GM18517 (cell line): ENCODE measurements around the gene TBCD.
"Not testable (repeated sequence)": the region's sequence is repeated elsewhere in the genome, so short reads cannot be mapped to it uniquely, and the experiment has no call there.

ENCODE experiments used
- ATAC-seq: cut with Tn5 transposase; IDR thresholded peaks from one replicate; pipeline ENCODE4 v1.9.1; 2021; ENCODE audit warnings: mild to moderate bottlenecking, moderate library complexity; ENCODE audit not compliant: unreplicated experiment

Gene TBCD

DNA sequence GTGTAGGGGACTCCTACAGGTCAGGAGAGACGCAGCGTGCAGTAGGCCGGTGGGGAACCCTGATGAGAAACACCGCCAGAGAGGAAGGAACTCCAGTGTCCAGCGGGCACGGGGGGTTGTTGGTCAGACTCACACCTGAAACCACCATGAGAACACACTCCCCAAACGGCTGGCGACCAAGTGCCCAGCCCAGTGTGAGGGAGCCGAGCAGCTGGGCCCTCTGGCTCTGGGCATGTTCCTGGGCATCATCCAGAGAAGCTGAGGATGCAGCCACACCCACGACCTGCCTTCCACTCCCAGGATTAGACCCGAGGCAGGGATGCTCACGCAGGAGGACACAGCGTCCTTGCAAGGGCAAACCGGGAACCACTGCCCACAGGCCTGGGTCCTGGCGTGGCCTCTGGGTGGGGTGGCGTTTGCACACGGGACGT lies 196.2 kb downstream of the TBCD start:
- ATAC-seq: no peak

GRCh38 chr17:82948957-82949356 lies 197.1 kb downstream of the TBCD start:
- ATAC-seq: no peak

- ATAC-seq: no peak
Observed at GRCh38 chr17:82949361-82949760, 197.5 kb downstream of the TBCD start.

GRCh38 chr17:82949984-82950383 lies 198.1 kb downstream of the TBCD start:
- ATAC-seq: no peak

GRCh38 chr17:82950525-82951102 lies 198.7 kb downstream of the TBCD start:
- ATAC-seq: no peak

- no peak for ATAC-seq
Observed at GRCh38 chr17:82952019-82952418, 200.2 kb downstream of the TBCD start.

DNA sequence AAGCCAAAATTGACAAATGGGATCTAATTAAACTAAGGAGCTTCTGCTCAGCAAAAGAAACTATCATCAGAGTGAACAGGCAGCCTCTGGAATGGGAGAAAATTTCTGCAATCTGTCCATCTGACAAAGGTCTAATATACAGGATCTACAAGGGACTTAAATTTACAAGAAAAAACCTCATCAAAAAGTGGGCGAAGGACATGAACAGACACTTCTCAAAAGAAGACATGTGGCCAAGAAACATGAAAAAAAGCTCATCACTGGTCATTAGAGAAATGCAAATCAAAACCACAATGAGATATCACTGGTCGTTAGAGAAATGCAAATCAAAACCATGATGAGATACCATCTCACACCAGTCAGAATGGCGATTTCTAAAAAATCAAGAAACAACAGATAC lies 203.2 kb downstream of the TBCD start:
- not testable (repeated sequence) for ATAC-seq

- not testable (repeated sequence) for ATAC-seq
Observed at GRCh38 chr17:82955627-82956026, 203.8 kb downstream of the TBCD start.

DNA sequence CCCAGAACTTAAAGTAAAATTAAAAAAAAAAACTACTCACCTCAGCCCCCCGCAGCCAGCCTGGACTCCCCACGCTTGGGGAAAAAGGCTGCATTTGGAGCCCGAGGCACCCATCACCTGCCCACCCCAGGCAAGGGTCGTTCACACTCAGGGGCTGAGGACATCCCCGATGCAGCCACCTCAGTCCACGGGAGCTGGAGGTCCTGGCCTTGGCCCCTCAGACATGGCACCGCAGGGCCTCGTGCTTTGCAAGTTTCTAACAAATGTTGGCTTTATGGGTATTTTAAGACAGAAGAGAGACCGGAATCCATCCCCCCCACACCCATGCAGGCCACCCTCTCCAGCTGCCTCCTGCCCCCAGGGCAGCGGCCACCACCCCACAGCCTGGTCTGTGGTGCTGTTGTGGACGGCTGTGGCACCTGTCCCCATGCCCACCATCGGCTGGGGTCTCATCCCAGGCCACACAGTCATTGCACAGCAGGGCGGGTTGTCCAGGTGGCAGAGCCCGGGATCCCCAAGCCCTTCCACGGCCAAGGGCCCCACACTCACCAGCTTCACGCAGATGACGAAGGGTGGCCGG lies 204.4 kb downstream of the TBCD start:
- ATAC-seq: no peak

- no peak for ATAC-seq
Observed at GRCh38 chr17:82956726-82957468, 205.0 kb downstream of the TBCD start.

DNA sequence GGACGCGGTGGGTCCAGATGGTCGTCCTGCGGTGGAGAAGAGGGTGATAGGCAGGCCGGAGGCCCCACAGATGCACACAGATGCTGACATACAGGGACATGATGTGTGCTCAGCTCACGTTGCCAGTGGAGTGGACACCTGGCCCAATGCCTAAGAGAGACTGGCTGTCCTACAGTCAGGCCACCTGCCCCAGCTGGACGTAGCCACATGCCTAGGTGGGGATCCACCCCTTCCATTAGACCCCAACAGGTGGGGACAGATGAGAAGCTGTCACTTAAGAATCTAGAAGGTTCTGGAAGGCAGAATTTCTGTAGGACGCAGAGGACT lies 205.6 kb downstream of the TBCD start:
- no peak for ATAC-seq

DNA sequence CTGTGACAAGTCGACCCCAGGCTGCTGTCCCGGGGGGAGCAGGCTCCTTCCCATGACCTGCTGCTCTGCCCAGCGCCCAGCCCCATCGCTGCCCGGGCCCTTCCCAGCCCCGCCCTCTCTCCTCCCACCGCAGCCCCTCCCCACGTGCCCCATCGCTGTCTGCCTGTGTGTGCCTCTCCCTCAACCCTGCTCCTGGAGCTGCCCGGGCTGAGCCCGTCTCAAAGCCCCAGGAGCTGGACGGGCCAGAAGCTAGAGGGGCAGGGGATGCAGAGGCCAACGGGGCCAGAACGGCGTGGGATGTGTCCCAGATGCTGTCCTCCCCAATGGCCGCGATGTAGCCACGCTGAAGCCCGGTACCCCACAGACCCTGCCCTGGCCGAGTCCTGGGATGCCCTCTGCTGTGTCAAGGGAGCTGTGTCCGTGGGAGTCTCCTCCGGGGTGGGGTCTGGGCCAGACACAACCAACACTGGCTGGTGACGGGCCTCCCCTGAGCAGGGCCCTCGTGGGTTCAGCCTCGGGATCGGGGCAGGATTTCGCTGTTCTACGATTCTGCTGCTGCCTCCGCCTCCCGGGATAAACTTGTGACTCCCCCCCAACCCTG lies 206.2 kb downstream of the TBCD start:
- no peak for ATAC-seq

DNA sequence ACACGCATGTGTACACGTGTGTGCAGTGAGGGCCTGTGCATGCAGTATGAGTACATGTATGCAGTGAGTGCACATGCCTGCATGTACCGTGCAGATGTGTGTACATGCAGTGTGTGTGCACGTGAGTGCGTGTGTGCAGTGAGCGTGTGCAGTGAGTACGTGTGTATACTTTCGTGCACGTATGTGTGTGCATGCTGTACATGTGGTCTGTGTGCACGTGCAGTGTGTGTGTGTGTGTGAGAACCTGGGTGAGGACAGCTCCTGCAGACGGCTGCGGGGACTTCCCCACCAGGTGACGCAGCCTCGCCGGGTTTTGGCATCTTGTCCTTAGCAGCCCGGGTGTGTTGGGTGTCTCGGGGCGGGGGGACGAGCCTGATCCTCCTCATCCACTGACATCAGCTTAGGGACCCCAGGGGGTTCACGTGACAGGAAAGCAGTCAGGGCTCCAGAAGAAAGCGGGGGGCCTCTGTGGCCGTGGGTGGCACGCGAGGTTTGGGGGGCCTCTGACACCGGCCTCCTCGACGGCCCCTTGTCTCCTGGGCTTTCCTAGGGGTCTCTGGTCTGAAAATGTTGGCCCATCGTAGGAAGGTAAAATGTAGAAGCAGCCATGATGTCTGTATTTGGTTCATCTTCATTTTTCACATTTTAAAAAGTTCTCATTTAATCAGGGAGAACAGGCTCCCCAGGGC lies 207.5 kb downstream of the TBCD start:
- no peak for ATAC-seq

- ATAC-seq: no peak
Observed at GRCh38 chr17:82959990-82960418, 208.1 kb downstream of the TBCD start.

DNA sequence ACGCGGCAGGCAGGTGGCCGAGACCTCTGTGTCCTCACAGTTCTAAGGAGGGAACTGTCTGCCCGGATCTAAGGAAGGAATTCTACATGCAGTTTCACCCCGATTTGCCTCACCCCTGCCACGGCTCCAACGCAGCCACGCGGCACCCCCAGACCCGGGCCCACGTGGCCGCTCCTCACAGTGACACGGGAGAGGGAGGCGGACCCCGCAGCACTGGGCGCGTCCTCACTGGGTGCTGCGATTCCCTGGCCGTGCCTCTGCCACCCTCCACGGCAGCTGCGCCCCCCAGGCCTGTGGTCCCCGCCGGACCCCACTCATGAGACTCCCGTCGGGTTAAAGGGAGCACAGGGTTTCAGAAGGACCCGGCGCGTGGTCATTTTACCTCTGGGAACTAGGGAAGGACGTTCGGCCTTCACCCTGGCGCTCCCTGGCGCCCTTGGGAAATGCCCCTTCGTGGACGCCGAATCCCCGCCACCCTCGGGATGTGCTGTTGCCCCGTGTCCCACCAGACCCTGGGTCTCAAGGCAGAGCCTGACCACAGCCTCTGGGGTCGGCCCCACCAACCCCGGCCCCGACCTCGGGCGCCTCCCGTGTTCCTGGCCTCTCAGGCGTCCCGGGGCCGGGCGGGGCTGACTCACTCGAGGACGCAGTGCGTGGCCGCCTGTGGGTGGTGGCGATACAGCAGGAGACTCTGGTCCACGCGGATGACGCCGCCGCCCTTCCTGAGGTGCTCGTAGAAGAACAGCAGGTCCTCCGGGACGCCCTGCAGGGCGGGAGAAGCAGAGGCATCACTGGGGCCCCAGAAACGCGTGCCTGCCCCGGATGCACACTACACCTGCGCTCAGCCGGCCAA lies 208.8 kb downstream of the TBCD start:
- no peak for ATAC-seq

GRCh38 chr17:82961366-82962162 lies 209.7 kb downstream of the TBCD start:
- no peak for ATAC-seq

GRCh38 chr17:82962163-82962720 lies 210.4 kb downstream of the TBCD start:
- no peak for ATAC-seq

- ATAC-seq: no peak
Observed at GRCh38 chr17:82963104-82963950, 211.5 kb downstream of the TBCD start.
